ENCODE measurements around the gene EFHD1. TPM values are rescaled to one million over a fixed set of nuclear protein-coding genes. Genes with fewer than 3 reads are reported as not detected.

EFHD1 gene
- total and polyA plus RNA-seq, 2 of the 13 experiments (the other 11 are each of a cell fraction or from before 2014, with no cell fraction given), result 0.09 TPM; not detected in 1

DNA sequence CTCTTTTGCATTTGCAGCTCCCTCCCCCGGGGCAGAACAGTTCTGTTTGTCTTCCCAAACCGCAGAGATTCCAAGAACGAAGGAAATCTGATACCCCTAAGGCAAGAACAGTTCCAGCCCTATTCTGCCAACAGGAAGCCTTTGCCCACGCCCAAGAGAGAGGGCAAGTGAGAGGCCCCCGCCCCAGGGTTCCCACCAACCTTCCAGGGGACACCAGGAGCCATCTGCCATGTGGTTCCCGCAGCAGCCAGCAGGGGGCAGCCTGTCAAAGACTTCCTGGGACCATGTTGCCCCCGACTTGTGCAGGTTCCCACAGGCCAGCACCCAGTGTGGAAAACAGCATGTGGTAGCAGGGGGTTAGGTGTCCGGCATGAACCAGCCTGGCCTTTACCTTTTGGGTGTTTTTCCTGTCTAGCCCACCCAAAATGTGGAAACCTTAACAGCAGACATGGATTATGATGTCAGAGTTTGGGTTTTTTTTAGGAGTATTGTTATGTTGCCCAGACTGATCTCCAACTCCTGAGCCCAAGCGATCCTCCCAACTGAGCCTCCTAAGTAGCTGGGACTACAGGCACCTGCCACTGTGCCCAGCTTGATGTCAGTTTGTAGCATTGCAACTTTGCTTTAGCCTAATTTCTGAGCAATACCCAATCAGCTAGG lies 21.7 kb upstream of the EFHD1 start (continued):
- TF ChIP-seq RFX5 (IDR thresholded peaks at IDR 0.05; ENCODE audit: low read depth, low read length) (no peak), ZNF883 (CRISPR knock-in tag; IDR thresholded peaks at IDR 0.05; ENCODE audit: not compliant biosample characterization) (no peak), HMG20B (CRISPR knock-in tag; conservative IDR thresholded peaks at IDR 0.05) (0 out of 2 replicates have a peak, but pooled peaks have one; percentile 21), PHF8 (CRISPR knock-in tag; IDR thresholded peaks at IDR 0.05) (peak; percentile 33; the same call in 1 of the 2 replicates), MAZ (IDR thresholded peaks at IDR 0.05; ENCODE audit: borderline replicate concordance, low read depth, low read length) (no peak), MAZ (CRISPR knock-in tag; IDR thresholded peaks at IDR 0.05; ENCODE audit: low read depth) (0 out of 2 replicates have a peak, but pooled peaks have one; percentile 26), ETV5 (CRISPR knock-in tag; IDR thresholded peaks at IDR 0.05; ENCODE audit: borderline replicate concordance) (0 out of 2 replicates have a peak, but pooled peaks have one; percentile 19), LCORL (IDR thresholded peaks at IDR 0.05) (no peak), LCORL (CRISPR knock-in tag; IDR thresholded peaks at IDR 0.05) (0 out of 2 replicates have a peak, but pooled peaks have one; percentile 36), KDM4B (CRISPR knock-in tag; IDR thresholded peaks at IDR 0.05) (no peak), ZNF773 (CRISPR knock-in tag; IDR thresholded peaks at IDR 0.05; ENCODE audit: borderline replicate concordance) (no peak), TEAD2 (CRISPR knock-in tag; IDR thresholded peaks at IDR 0.05) (peak; percentile 19; the same call in 1 of the 2 replicates), ZNF629 (CRISPR knock-in tag; conservative IDR thresholded peaks at IDR 0.05) (no peak), ZFY (CRISPR knock-in tag; IDR thresholded peaks at IDR 0.05) (0 out of 2 replicates have a peak, but pooled peaks have one; percentile 21), IRF2 (CRISPR knock-in tag; IDR thresholded peaks at IDR 0.05) (0 out of 2 replicates have a peak, but pooled peaks have one; percentile 32), KLF13 (CRISPR knock-in tag; IDR thresholded peaks at IDR 0.05) (0 out of 2 replicates have a peak, but pooled peaks have one; percentile 60)
- TF ChIP-seq, protein P1, sequence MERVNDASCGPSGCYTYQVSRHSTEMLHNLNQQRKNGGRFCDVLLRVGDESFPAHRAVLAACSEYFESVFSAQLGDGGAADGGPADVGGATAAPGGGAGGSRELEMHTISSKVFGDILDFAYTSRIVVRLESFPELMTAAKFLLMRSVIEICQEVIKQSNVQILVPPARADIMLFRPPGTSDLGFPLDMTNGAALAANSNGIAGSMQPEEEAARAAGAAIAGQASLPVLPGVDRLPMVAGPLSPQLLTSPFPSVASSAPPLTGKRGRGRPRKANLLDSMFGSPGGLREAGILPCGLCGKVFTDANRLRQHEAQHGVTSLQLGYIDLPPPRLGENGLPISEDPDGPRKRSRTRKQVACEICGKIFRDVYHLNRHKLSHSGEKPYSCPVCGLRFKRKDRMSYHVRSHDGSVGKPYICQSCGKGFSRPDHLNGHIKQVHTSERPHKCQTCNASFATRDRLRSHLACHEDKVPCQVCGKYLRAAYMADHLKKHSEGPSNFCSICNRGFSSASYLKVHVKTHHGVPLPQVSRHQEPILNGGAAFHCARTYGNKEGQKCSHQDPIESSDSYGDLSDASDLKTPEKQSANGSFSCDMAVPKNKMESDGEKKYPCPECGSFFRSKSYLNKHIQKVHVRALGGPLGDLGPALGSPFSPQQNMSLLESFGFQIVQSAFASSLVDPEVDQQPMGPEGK (CRISPR knock-in tag; IDR thresholded peaks at IDR 0.05), result peak; percentile 70
- TF ChIP-seq, protein P2, sequence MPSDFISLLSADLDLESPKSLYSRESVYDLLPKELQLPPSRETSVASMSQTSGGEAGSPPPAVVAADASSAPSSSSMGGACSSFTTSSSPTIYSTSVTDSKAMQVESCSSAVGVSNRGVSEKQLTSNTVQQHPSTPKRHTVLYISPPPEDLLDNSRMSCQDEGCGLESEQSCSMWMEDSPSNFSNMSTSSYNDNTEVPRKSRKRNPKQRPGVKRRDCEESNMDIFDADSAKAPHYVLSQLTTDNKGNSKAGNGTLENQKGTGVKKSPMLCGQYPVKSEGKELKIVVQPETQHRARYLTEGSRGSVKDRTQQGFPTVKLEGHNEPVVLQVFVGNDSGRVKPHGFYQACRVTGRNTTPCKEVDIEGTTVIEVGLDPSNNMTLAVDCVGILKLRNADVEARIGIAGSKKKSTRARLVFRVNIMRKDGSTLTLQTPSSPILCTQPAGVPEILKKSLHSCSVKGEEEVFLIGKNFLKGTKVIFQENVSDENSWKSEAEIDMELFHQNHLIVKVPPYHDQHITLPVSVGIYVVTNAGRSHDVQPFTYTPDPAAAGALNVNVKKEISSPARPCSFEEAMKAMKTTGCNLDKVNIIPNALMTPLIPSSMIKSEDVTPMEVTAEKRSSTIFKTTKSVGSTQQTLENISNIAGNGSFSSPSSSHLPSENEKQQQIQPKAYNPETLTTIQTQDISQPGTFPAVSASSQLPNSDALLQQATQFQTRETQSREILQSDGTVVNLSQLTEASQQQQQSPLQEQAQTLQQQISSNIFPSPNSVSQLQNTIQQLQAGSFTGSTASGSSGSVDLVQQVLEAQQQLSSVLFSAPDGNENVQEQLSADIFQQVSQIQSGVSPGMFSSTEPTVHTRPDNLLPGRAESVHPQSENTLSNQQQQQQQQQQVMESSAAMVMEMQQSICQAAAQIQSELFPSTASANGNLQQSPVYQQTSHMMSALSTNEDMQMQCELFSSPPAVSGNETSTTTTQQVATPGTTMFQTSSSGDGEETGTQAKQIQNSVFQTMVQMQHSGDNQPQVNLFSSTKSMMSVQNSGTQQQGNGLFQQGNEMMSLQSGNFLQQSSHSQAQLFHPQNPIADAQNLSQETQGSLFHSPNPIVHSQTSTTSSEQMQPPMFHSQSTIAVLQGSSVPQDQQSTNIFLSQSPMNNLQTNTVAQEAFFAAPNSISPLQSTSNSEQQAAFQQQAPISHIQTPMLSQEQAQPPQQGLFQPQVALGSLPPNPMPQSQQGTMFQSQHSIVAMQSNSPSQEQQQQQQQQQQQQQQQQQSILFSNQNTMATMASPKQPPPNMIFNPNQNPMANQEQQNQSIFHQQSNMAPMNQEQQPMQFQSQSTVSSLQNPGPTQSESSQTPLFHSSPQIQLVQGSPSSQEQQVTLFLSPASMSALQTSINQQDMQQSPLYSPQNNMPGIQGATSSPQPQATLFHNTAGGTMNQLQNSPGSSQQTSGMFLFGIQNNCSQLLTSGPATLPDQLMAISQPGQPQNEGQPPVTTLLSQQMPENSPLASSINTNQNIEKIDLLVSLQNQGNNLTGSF (CRISPR knock-in tag; IDR thresholded peaks at IDR 0.05), result 0 out of 2 replicates have a peak, but pooled peaks have one; percentile 57
- TF ChIP-seq, protein P3, sequence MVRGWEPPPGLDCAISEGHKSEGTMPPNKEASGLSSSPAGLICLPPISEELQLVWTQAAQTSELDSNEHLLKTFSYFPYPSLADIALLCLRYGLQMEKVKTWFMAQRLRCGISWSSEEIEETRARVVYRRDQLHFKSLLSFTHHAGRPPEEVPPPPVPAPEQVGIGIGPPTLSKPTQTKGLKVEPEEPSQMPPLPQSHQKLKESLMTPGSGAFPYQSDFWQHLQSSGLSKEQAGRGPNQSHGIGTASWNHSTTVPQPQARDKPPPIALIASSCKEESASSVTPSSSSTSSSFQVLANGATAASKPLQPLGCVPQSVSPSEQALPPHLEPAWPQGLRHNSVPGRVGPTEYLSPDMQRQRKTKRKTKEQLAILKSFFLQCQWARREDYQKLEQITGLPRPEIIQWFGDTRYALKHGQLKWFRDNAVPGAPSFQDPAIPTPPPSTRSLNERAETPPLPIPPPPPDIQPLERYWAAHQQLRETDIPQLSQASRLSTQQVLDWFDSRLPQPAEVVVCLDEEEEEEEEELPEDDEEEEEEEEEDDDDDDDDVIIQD (CRISPR knock-in tag; IDR thresholded peaks at IDR 0.05; ENCODE audit: low read depth), result no peak
- TF ChIP-seq, protein P4, sequence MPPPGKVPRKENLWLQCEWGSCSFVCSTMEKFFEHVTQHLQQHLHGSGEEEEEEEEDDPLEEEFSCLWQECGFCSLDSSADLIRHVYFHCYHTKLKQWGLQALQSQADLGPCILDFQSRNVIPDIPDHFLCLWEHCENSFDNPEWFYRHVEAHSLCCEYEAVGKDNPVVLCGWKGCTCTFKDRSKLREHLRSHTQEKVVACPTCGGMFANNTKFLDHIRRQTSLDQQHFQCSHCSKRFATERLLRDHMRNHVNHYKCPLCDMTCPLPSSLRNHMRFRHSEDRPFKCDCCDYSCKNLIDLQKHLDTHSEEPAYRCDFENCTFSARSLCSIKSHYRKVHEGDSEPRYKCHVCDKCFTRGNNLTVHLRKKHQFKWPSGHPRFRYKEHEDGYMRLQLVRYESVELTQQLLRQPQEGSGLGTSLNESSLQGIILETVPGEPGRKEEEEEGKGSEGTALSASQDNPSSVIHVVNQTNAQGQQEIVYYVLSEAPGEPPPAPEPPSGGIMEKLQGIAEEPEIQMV (CRISPR knock-in tag; IDR thresholded peaks at IDR 0.05; ENCODE audit: low read depth), result 0 out of 2 replicates have a peak, but pooled peaks have one; percentile 34

Data from HepG2 (cell line).